Measurements from ENCODE around the gene NXPH2. TPM values are rescaled to one million over a fixed set of nuclear protein-coding genes. Genes with fewer than 3 reads are reported as not detected.

NXPH2 gene
- total and polyA plus RNA-seq, 7 experiments from 2014 or later = not detected

GRCh38 chr2:138716183-138716582 lies 64.0 kb downstream of the NXPH2 start:
- CTCF ChIA-PET = no interaction called here
- H3K4me1 ChIP-seq (ENCODE audit: control insufficient read depth in 2 of 2, insufficient read depth in 2 of 2, low read length in 2 of 2) = no peaks in the 10 kb centered on the region
- POLR2A ChIA-PET = no interaction called here
- no peak for ATAC-seq
- Mint-ChIP-seq H3K4me3 (no peak overlapping the region), H3K9me3 (peaks cover 0 to 2% (median 0%) of the 10 kb centered on the region in 11 donors), H3K36me3 (no peaks in the 10 kb centered on the region), H3K4me1 (no peaks in the 10 kb centered on the region), H3K27me3 (peaks cover 2 to 16% (median 7%) of the 10 kb centered on the region in 5 donors), H3K27ac (no peak overlapping the region)
- H3K36me3 ChIP-seq (ENCODE audit: control insufficient read depth in 2 of 3, insufficient read depth in 3 of 3, low read length in 3 of 3) = no peaks in the 10 kb centered on the region
- DNase-seq = no peak
- no peak overlapping the region for H3K4me3 ChIP-seq (ENCODE audit: low read length)
- H3K27me3 ChIP-seq (ENCODE audit: control insufficient read depth in 2 of 2, insufficient read depth in 2 of 2, low read length in 2 of 2) = no peaks in the 10 kb centered on the region
- no peak overlapping the region for H3K27ac ChIP-seq (ENCODE audit: low read depth, low read length)
- intact Hi-C loops (cut with micrococcal nuclease) = no loop called here
- no peaks in the 10 kb centered on the region for H3K9me3 ChIP-seq (ENCODE audit: control insufficient read depth in 2 of 3, low read length in 3 of 3)

- no peaks in the 10 kb centered on the region for H3K27me3 ChIP-seq (ENCODE audit: control insufficient read depth in 2 of 2, insufficient read depth in 2 of 2, low read length in 2 of 2)
- ChIA-PET CTCF (interaction anchor here (0.7 kb wide), 1 partner anchor 50 kb away, joined by 4 read pairs; no protein-coding TSS in a partner anchor), POLR2A (no interaction called here)
- H3K4me1 ChIP-seq (ENCODE audit: control insufficient read depth in 2 of 2, insufficient read depth in 2 of 2, low read length in 2 of 2) = no peaks in the 10 kb centered on the region
- Mint-ChIP-seq H3K4me3 (no peak overlapping the region), H3K9me3 (peaks cover 0 to 3% (median 0%) of the 10 kb centered on the region in 11 donors), H3K27me3 (peaks cover 2 to 15% (median 6%) of the 10 kb centered on the region in 5 donors), H3K4me1 (no peaks in the 10 kb centered on the region), H3K27ac (no peak overlapping the region), H3K36me3 (no peaks in the 10 kb centered on the region)
- H3K27ac ChIP-seq (ENCODE audit: low read depth, low read length) = no peak overlapping the region
- H3K36me3 ChIP-seq (ENCODE audit: control insufficient read depth in 2 of 3, insufficient read depth in 3 of 3, low read length in 3 of 3) = no peaks in the 10 kb centered on the region
- no peak for DNase-seq
- ATAC-seq = no peak
- no peaks in the 10 kb centered on the region for H3K9me3 ChIP-seq (ENCODE audit: control insufficient read depth in 2 of 3, low read length in 3 of 3)
- H3K4me3 ChIP-seq (ENCODE audit: low read length) = no peak overlapping the region
- intact Hi-C loops (cut with micrococcal nuclease) = no loop called here
Measured at GRCh38 chr2:138713504-138713903, 66.7 kb downstream of the NXPH2 start.

GRCh38 chr2:138713069-138713496 lies 67.1 kb downstream of the NXPH2 start:
- Mint-ChIP-seq H3K27ac (no peak overlapping the region), H3K9me3 (peaks cover 0 to 3% (median 0%) of the 10 kb centered on the region in 11 donors), H3K4me3 (no peak overlapping the region), H3K36me3 (no peaks in the 10 kb centered on the region), H3K27me3 (peaks cover under 1 to 15% (median 6%) of the 10 kb centered on the region in 5 donors), H3K4me1 (no peaks in the 10 kb centered on the region)
- no peak overlapping the region for H3K27ac ChIP-seq (ENCODE audit: low read depth, low read length)
- ATAC-seq (no peak), DNase-seq (no peak)
- CTCF ChIA-PET = interaction anchor here (0.5 to 0.7 kb wide), 2 partner anchors 51 to 777 kb away, joined by 4 to 7 read pairs; no protein-coding TSS in a partner anchor
- intact Hi-C loops (cut with micrococcal nuclease) = no loop called here
- no peaks in the 10 kb centered on the region for H3K9me3 ChIP-seq (ENCODE audit: control insufficient read depth in 2 of 3, low read length in 3 of 3)
- no peak overlapping the region for H3K4me3 ChIP-seq (ENCODE audit: low read length)
- no peaks in the 10 kb centered on the region for H3K4me1 ChIP-seq (ENCODE audit: control insufficient read depth in 2 of 2, insufficient read depth in 2 of 2, low read length in 2 of 2)
- no peaks in the 10 kb centered on the region for H3K36me3 ChIP-seq (ENCODE audit: control insufficient read depth in 2 of 3, insufficient read depth in 3 of 3, low read length in 3 of 3)
- POLR2A ChIA-PET = no interaction called here
- no peaks in the 10 kb centered on the region for H3K27me3 ChIP-seq (ENCODE audit: control insufficient read depth in 2 of 2, insufficient read depth in 2 of 2, low read length in 2 of 2)

GRCh38 chr2:138712212-138712979 lies 67.8 kb downstream of the NXPH2 start:
- ATAC-seq (no peak), DNase-seq (no peak)
- Histone ChIP-seq H3K9me3 (ENCODE audit: control insufficient read depth in 2 of 3, low read length in 3 of 3) (no peaks in the 10 kb centered on the region), H3K4me1 (ENCODE audit: control insufficient read depth in 2 of 2, insufficient read depth in 2 of 2, low read length in 2 of 2) (no peaks in the 10 kb centered on the region), H3K27ac (ENCODE audit: low read depth, low read length) (no peak overlapping the region), H3K4me3 (ENCODE audit: low read length) (no peak overlapping the region), H3K27me3 (ENCODE audit: control insufficient read depth in 2 of 2, insufficient read depth in 2 of 2, low read length in 2 of 2) (no peaks in the 10 kb centered on the region), H3K36me3 (ENCODE audit: control insufficient read depth in 2 of 3, insufficient read depth in 3 of 3, low read length in 3 of 3) (no peaks in the 10 kb centered on the region)
- no peaks in the 10 kb centered on the region for H3K4me1 Mint-ChIP-seq
- peaks cover 0 to 3% (median 0%) of the 10 kb centered on the region in 11 donors for H3K9me3 Mint-ChIP-seq
- no peak overlapping the region for H3K4me3 Mint-ChIP-seq
- intact Hi-C loops (cut with micrococcal nuclease) = no loop called here
- H3K27ac Mint-ChIP-seq = no peak overlapping the region
- H3K27me3 Mint-ChIP-seq = peaks cover 0 to 15% (median 1%) of the 10 kb centered on the region in 5 donors
- no peaks in the 10 kb centered on the region for H3K36me3 Mint-ChIP-seq
- ChIA-PET CTCF (interaction anchor here (0.5 kb wide), 1 partner anchor 777 kb away, joined by 7 read pairs; no protein-coding TSS in a partner anchor), POLR2A (no interaction called here)

- Mint-ChIP-seq H3K4me1 (no peaks in the 10 kb centered on the region), H3K27me3 (peaks cover 0 to 14% (median 0%) of the 10 kb centered on the region in 5 donors), H3K27ac (no peak overlapping the region), H3K4me3 (no peak overlapping the region), H3K36me3 (no peaks in the 10 kb centered on the region), H3K9me3 (peaks cover 0 to 3% (median 0%) of the 10 kb centered on the region in 11 donors)
- ChIA-PET CTCF (no interaction called here), POLR2A (no interaction called here)
- Histone ChIP-seq H3K27me3 (ENCODE audit: control insufficient read depth in 2 of 2, insufficient read depth in 2 of 2, low read length in 2 of 2) (no peaks in the 10 kb centered on the region), H3K36me3 (ENCODE audit: control insufficient read depth in 2 of 3, insufficient read depth in 3 of 3, low read length in 3 of 3) (no peaks in the 10 kb centered on the region), H3K4me1 (ENCODE audit: control insufficient read depth in 2 of 2, insufficient read depth in 2 of 2, low read length in 2 of 2) (no peaks in the 10 kb centered on the region), H3K27ac (ENCODE audit: low read depth, low read length) (no peak overlapping the region), H3K4me3 (ENCODE audit: low read length) (no peak overlapping the region), H3K9me3 (ENCODE audit: control insufficient read depth in 2 of 3, low read length in 3 of 3) (no peaks in the 10 kb centered on the region)
- ATAC-seq (no peak), DNase-seq (no peak)
- intact Hi-C loops (cut with micrococcal nuclease) = no loop called here
Measured at GRCh38 chr2:138711812-138712211, 68.4 kb downstream of the NXPH2 start.

GRCh38 chr2:138708682-138709241 lies 71.4 kb downstream of the NXPH2 start:
- H3K36me3 Mint-ChIP-seq = no peaks in the 10 kb centered on the region
- no peaks in the 10 kb centered on the region for H3K36me3 ChIP-seq (ENCODE audit: control insufficient read depth in 2 of 3, insufficient read depth in 3 of 3, low read length in 3 of 3)
- no peaks in the 10 kb centered on the region for H3K4me1 Mint-ChIP-seq
- no peak overlapping the region for H3K4me3 Mint-ChIP-seq
- intact Hi-C loops (cut with micrococcal nuclease) = no loop called here
- H3K9me3 ChIP-seq (ENCODE audit: control insufficient read depth in 2 of 3, low read length in 3 of 3) = no peaks in the 10 kb centered on the region
- ATAC-seq = no peak
- POLR2A ChIA-PET = no interaction called here
- no peaks in the 10 kb centered on the region for H3K4me1 ChIP-seq (ENCODE audit: control insufficient read depth in 2 of 2, insufficient read depth in 2 of 2, low read length in 2 of 2)
- no peak overlapping the region for H3K27ac Mint-ChIP-seq
- CTCF ChIA-PET = no interaction called here
- H3K27ac ChIP-seq (ENCODE audit: low read depth, low read length) = no peak overlapping the region
- peaks cover 0 to 10% (median 0%) of the 10 kb centered on the region in 5 donors for H3K27me3 Mint-ChIP-seq
- H3K4me3 ChIP-seq (ENCODE audit: low read length) = no peak overlapping the region
- H3K9me3 Mint-ChIP-seq = peaks cover 0 to 3% (median 0%) of the 10 kb centered on the region in 11 donors
- DNase-seq = no peak
- H3K27me3 ChIP-seq (ENCODE audit: control insufficient read depth in 2 of 2, insufficient read depth in 2 of 2, low read length in 2 of 2) = no peaks in the 10 kb centered on the region
